Gastroesophageal sphincter (tissue), 4 donors: ENCODE results near the gene MACROD1. TPM values are rescaled to one million over a fixed set of nuclear protein-coding genes. Genes with fewer than 3 reads are reported as not detected.

Source experiments
- ATAC-seq: fragments of 150-250 bp; one replicate; pipeline ENCODE4 v1.9.1; 2016; ENCODE audit warnings: mild to moderate bottlenecking, moderate library complexity
- H3K27ac ChIP-seq, 4 donors: fragments of 200-600 bp; sonication (generic) in 3 of 4; 1 replicate in 3 of 4; 2 replicates in 1 of 4; pipeline ENCODE4 v1.5.1; 2016 to 2019
- H3K27me3 ChIP-seq: fragments of 200-600 bp; sonication (generic); one replicate; pipeline ENCODE4 v1.5.1; 2019
- H3K36me3 ChIP-seq, 2 donors: fragments of 200-600 bp; sonication (generic); one replicate each; pipeline ENCODE4 v1.5.1; 2019; ENCODE audit warnings: control low read depth in 1 of 2
- H3K4me1 ChIP-seq, 3 donors: fragments of 200-600 bp; sonication (generic); 1 replicate in 2 of 3; 2 replicates in 1 of 3; pipeline ENCODE4 v1.5.1; 2016 to 2019; ENCODE audit warnings: control low read depth in 2 of 3
- H3K4me3 ChIP-seq, 2 donors: fragments of 200-600 bp; sonication (generic); one replicate each; pipeline ENCODE4 v1.5.1; 2019; ENCODE audit warnings: mild to moderate bottlenecking in 1 of 2, moderate library complexity in 1 of 2
- H3K9me3 ChIP-seq, 3 donors: fragments of 200-600 bp; sonication (generic); one replicate each; pipeline ENCODE4 v1.5.1; 2017 to 2019; ENCODE audit warnings: control low read depth in 2 of 3
- EP300 ChIP-seq: sonication (generic); formaldehyde crosslinking; IDR thresholded peaks from one replicate; pipeline ENCODE4 v1.6.1; 2017; ENCODE audit warnings: antibody characterized with exemption, mild to moderate bottlenecking
- POLR2A ChIP-seq, 2 donors: fragments of 450-650 bp; IDR thresholded peaks; one replicate each; pipeline ENCODE4 v1.6.1; 2017; ENCODE audit warnings: antibody characterized with exemption in 2 of 2, mild to moderate bottlenecking in 2 of 2, moderate library complexity in 1 of 2
- POLR2AphosphoS5 ChIP-seq: sonication (generic); formaldehyde crosslinking; IDR thresholded peaks from one replicate; pipeline ENCODE4 v1.6.1; 2017; ENCODE audit warnings: antibody characterized with exemption
- WGBS, 2 donors: methylation state at CpG; one replicate each; pipeline ENCODE4 v1.1.5; 2018; ENCODE audit warnings: low coverage in 1 of 2; 5-methylcytosine and 5-hydroxymethylcytosine counted together
- total RNA-seq, 4 donors: library from RNA; depleted of rRNA; stranded (reverse); fragments of >200 nt; gene quantifications; one replicate each; pipeline ENCODE4 v1.1.0, GENCODE V29; 2016
- TF ChIP-seq, protein P1 (sequence below), 4 experiments: fragments of 200-600 bp in 2 of 4; fragments of 450-650 bp in 2 of 4; sonication (generic) in 1 of 4; IDR thresholded peaks; one replicate each; pipeline ENCODE4 v1.5.1; 2017 to 2019; ENCODE audit warnings: antibody characterized with exemption in 4 of 4, mild to moderate bottlenecking in 2 of 4, moderate library complexity in 2 of 4

Gene MACROD1
- total RNA-seq, 4 donors from 2014 or later: 26.9 to 56.2 (median 30.4) TPM

- Histone ChIP-seq H3K9me3 (no peaks in the 10 kb centered on the region), H3K27me3 (no peaks in the 10 kb centered on the region), H3K4me3 (no peak overlapping the region), H3K4me1 (peaks cover 0 to 29% (median 0%) of the 10 kb centered on the region in 3 donors), H3K27ac (no peak overlapping the region), H3K36me3 (peaks cover 0 to under 1% of the 10 kb centered on the region in 2 donors)
- WGBS, 2 donors: 42% methylated on average over 5 of the region's 28 CpGs; no CpG with 5 or more reads in 1 of the 2 donors
- ATAC-seq: peak; percentile 33
- TF ChIP-seq, protein P1, sequence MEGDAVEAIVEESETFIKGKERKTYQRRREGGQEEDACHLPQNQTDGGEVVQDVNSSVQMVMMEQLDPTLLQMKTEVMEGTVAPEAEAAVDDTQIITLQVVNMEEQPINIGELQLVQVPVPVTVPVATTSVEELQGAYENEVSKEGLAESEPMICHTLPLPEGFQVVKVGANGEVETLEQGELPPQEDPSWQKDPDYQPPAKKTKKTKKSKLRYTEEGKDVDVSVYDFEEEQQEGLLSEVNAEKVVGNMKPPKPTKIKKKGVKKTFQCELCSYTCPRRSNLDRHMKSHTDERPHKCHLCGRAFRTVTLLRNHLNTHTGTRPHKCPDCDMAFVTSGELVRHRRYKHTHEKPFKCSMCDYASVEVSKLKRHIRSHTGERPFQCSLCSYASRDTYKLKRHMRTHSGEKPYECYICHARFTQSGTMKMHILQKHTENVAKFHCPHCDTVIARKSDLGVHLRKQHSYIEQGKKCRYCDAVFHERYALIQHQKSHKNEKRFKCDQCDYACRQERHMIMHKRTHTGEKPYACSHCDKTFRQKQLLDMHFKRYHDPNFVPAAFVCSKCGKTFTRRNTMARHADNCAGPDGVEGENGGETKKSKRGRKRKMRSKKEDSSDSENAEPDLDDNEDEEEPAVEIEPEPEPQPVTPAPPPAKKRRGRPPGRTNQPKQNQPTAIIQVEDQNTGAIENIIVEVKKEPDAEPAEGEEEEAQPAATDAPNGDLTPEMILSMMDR (IDR thresholded peaks at IDR 0.05): no peak
- TF ChIP-seq EP300: no peak
- TF ChIP-seq POLR2AphosphoS5: no peak
- no peak for TF ChIP-seq POLR2A (IDR thresholded peaks at IDR 0.05)
Measured at GRCh38 chr11:64122411-64123410, 43.2 kb downstream of the MACROD1 start.

- no peak for ATAC-seq
- peaks cover 0 to 29% (median 0%) of the 10 kb centered on the region in 3 donors for H3K4me1 ChIP-seq
- no peaks in the 10 kb centered on the region for H3K27me3 ChIP-seq
- no peak overlapping the region for H3K27ac ChIP-seq
- peaks cover 0 to 10% of the 10 kb centered on the region in 2 donors for H3K36me3 ChIP-seq
- H3K4me3 ChIP-seq: no peak overlapping the region
- 79 to 83% methylated on average over 6 to 13 of the region's 19 CpGs for WGBS, 2 donors
- H3K9me3 ChIP-seq: no peaks in the 10 kb centered on the region
- TF ChIP-seq POLR2AphosphoS5 (no peak), POLR2A (IDR thresholded peaks at IDR 0.05) (no peak), EP300 (no peak)
- TF ChIP-seq, protein P1 (IDR thresholded peaks at IDR 0.05): no peak
Measured at GRCh38 chr11:64121663-64122410, 44.1 kb downstream of the MACROD1 start.

DNA sequence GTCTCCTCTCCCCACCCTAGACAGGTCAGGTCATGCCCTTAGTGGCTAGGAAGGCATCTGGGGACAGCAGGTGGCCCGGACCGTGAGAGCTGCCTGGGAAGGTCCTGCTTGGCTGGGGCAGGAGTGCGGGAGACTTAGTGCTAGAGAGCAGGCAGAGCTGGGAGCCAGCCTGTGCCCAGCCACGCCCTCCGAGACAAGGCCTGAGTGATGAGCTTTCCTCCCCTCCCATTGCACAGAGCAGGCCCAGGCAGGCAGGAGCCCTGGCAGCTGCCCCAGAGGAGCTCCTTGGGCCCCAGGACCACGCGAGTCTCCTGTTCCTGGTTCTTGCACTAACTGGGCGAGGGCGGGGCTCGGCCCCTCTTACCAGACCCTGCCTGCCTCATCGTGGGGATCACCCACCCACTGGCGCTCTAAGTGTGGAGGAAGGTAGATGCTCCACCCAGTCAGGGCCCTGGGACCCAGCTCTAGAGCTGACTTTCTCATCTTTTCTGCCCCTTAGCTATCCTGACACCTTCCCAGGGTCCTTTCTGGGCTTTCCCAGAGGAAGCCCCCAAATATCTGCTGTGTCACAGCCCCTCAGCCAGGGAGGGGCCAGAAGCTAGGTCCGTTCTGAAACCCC lies 44.9 kb downstream of the MACROD1 start:
- WGBS, 2 donors: no CpG with 5 or more reads among the region's 13 CpGs
- H3K9me3 ChIP-seq: no peaks in the 10 kb centered on the region
- H3K27ac ChIP-seq: no peak overlapping the region
- ATAC-seq: no peak
- H3K4me1 ChIP-seq: peaks cover 0 to 29% (median 0%) of the 10 kb centered on the region in 3 donors
- H3K27me3 ChIP-seq: no peaks in the 10 kb centered on the region
- TF ChIP-seq POLR2A (IDR thresholded peaks at IDR 0.05) (no peak), POLR2AphosphoS5 (no peak), EP300 (no peak)
- TF ChIP-seq, protein P1 (IDR thresholded peaks at IDR 0.05): no peak
- H3K36me3 ChIP-seq: peaks cover 0 to 10% of the 10 kb centered on the region in 2 donors
- no peak overlapping the region for H3K4me3 ChIP-seq

- TF ChIP-seq, protein P1 (IDR thresholded peaks at IDR 0.05): no peak
- TF ChIP-seq EP300 (no peak), POLR2AphosphoS5 (no peak)
- WGBS, 2 donors: 87 to 89% methylated on average over 8 to 14 of the region's 18 CpGs
- no peak overlapping the region for H3K4me3 ChIP-seq
- no peak for ATAC-seq
- H3K27ac ChIP-seq: no peak overlapping the region
- no peaks in the 10 kb centered on the region for H3K9me3 ChIP-seq
- no peaks in the 10 kb centered on the region for H3K27me3 ChIP-seq
- H3K4me1 ChIP-seq: peaks cover 0 to 29% (median 0%) of the 10 kb centered on the region in 3 donors
- peaks cover 0 to 10% of the 10 kb centered on the region in 2 donors for H3K36me3 ChIP-seq
Measured at GRCh38 chr11:64119700-64120099, 46.2 kb downstream of the MACROD1 start.
